ENCODE data around the gene CEP192. TPM values are rescaled to one million over a fixed set of nuclear protein-coding genes. Genes with fewer than 3 reads are reported as not detected.

The CEP192 gene
- total RNA-seq, 1 donor = 29.7 TPM

GRCh38 chr18:13007248-13007560 is 16.0 kb downstream of the CEP192 start:
- Histone ChIP-seq H3K4me3 (ENCODE audit: insufficient read depth, low read length) (no peak overlapping the region), H3K9me3 (ENCODE audit: low read depth, low read length) (no peaks in the 10 kb centered on the region), H3K4me2 (ENCODE audit: insufficient read depth, low read length) (no peak overlapping the region), H3K27ac (ENCODE audit: low read depth, low read length) (no peak overlapping the region), H3K4me1 (ENCODE audit: insufficient read depth, low read length) (no peaks in the 10 kb centered on the region), H2AFZ (ENCODE audit: low read length) (no peak overlapping the region), H3K79me2 (ENCODE audit: insufficient read depth, low read length) (peaks cover 42% of the 10 kb centered on the region), H4K20me1 (ENCODE audit: insufficient read depth, low read length) (peaks cover 3% of the 10 kb centered on the region), H3K36me3 (ENCODE audit: insufficient read depth, low read length) (peaks cover 24% of the 10 kb centered on the region), H3K27me3 (ENCODE audit: insufficient read depth, low read length) (no peaks in the 10 kb centered on the region)
- TF ChIP-seq CTCF (IDR thresholded peaks at IDR 0.05; ENCODE audit: extremely low read depth, low read depth, low read length) = no peak
- no peak for DNase-seq (ENCODE audit: insufficient read length, low spot score, missing footprints)

- Histone ChIP-seq H3K4me1 (ENCODE audit: insufficient read depth, low read length) (no peaks in the 10 kb centered on the region), H3K27me3 (ENCODE audit: insufficient read depth, low read length) (no peaks in the 10 kb centered on the region), H3K4me2 (ENCODE audit: insufficient read depth, low read length) (no peak overlapping the region), H3K79me2 (ENCODE audit: insufficient read depth, low read length) (peaks cover 11% of the 10 kb centered on the region), H3K36me3 (ENCODE audit: insufficient read depth, low read length) (peaks cover 37% of the 10 kb centered on the region), H3K4me3 (ENCODE audit: insufficient read depth, low read length) (no peak overlapping the region), H3K27ac (ENCODE audit: low read depth, low read length) (no peak overlapping the region), H3K9me3 (ENCODE audit: low read depth, low read length) (no peaks in the 10 kb centered on the region), H2AFZ (ENCODE audit: low read length) (no peak overlapping the region), H4K20me1 (ENCODE audit: insufficient read depth, low read length) (no peaks in the 10 kb centered on the region)
- no peak for TF ChIP-seq CTCF (IDR thresholded peaks at IDR 0.05; ENCODE audit: extremely low read depth, low read depth, low read length)
- DNase-seq (ENCODE audit: insufficient read length, low spot score, missing footprints) = no peak
Observed at GRCh38 chr18:13011719-13012118, 20.6 kb downstream of the CEP192 start.

- H3K9me3 ChIP-seq (ENCODE audit: low read depth, low read length) = no peaks in the 10 kb centered on the region
- TF ChIP-seq CTCF (IDR thresholded peaks at IDR 0.05; ENCODE audit: extremely low read depth, low read depth, low read length) = no peak
- no peaks in the 10 kb centered on the region for H3K27me3 ChIP-seq (ENCODE audit: insufficient read depth, low read length)
- no peak for DNase-seq (ENCODE audit: insufficient read length, low spot score, missing footprints)
- H2AFZ ChIP-seq (ENCODE audit: low read length) = no peak overlapping the region
- H3K79me2 ChIP-seq (ENCODE audit: insufficient read depth, low read length) = no peaks in the 10 kb centered on the region
- H3K27ac ChIP-seq (ENCODE audit: low read depth, low read length) = no peak overlapping the region
- peaks cover 44% of the 10 kb centered on the region for H3K36me3 ChIP-seq (ENCODE audit: insufficient read depth, low read length)
- H4K20me1 ChIP-seq (ENCODE audit: insufficient read depth, low read length) = no peaks in the 10 kb centered on the region
- no peaks in the 10 kb centered on the region for H3K4me1 ChIP-seq (ENCODE audit: insufficient read depth, low read length)
- no peak overlapping the region for H3K4me2 ChIP-seq (ENCODE audit: insufficient read depth, low read length)
- no peak overlapping the region for H3K4me3 ChIP-seq (ENCODE audit: insufficient read depth, low read length)
Observed at GRCh38 chr18:13014232-13014631, 23.1 kb downstream of the CEP192 start.

GRCh38 chr18:13014818-13015217 is 23.7 kb downstream of the CEP192 start:
- H3K4me3 ChIP-seq (ENCODE audit: insufficient read depth, low read length) = no peak overlapping the region
- H3K4me1 ChIP-seq (ENCODE audit: insufficient read depth, low read length) = no peaks in the 10 kb centered on the region
- no peaks in the 10 kb centered on the region for H3K9me3 ChIP-seq (ENCODE audit: low read depth, low read length)
- no peak for DNase-seq (ENCODE audit: insufficient read length, low spot score, missing footprints)
- no peak overlapping the region for H2AFZ ChIP-seq (ENCODE audit: low read length)
- no peaks in the 10 kb centered on the region for H3K27me3 ChIP-seq (ENCODE audit: insufficient read depth, low read length)
- no peak for TF ChIP-seq CTCF (IDR thresholded peaks at IDR 0.05; ENCODE audit: extremely low read depth, low read depth, low read length)
- no peak overlapping the region for H3K27ac ChIP-seq (ENCODE audit: low read depth, low read length)
- peaks cover 46% of the 10 kb centered on the region for H3K36me3 ChIP-seq (ENCODE audit: insufficient read depth, low read length)
- H3K79me2 ChIP-seq (ENCODE audit: insufficient read depth, low read length) = no peaks in the 10 kb centered on the region
- no peak overlapping the region for H3K4me2 ChIP-seq (ENCODE audit: insufficient read depth, low read length)
- no peaks in the 10 kb centered on the region for H4K20me1 ChIP-seq (ENCODE audit: insufficient read depth, low read length)
